Neural cell (in vitro differentiated cells): Measurements from ENCODE around the gene ZNHIT6.

Experiments
- EP300 ChIP-seq: fragments of 450-650 bp; conservative IDR thresholded peaks from 2 replicates; pipeline ENCODE4 v1.6.1; 2014; ENCODE audit warnings: antibody characterized with exemption, mild to moderate bottlenecking, moderate library complexity; ENCODE audit not compliant: poor library complexity, severe bottlenecking
- EZH2 ChIP-seq: fragments of 200-600, 300-800 bp; shearing (Covaris generic), sonication (generic); IDR thresholded peaks from 2 replicates; pipeline ENCODE4 v1.6.1; 2014; ENCODE audit warnings: antibody characterized with exemption, low read length, borderline replicate concordance, mild to moderate bottlenecking; ENCODE audit not compliant: insufficient read depth, poor library complexity, severe bottlenecking
- MXI1 ChIP-seq: fragments of 450-650 bp; conservative IDR thresholded peaks from 2 replicates; pipeline ENCODE4 v1.6.1; 2014; ENCODE audit warnings: antibody characterized with exemption, mild to moderate bottlenecking; ENCODE audit not compliant: poor library complexity, severe bottlenecking
- POLR2AphosphoS5 ChIP-seq: IDR thresholded peaks from 2 replicates; pipeline ENCODE4 v1.6.1; 2012
- RAD21 ChIP-seq: fragments of 450-650 bp; conservative IDR thresholded peaks from 2 replicates; pipeline ENCODE4 v1.6.1; 2014; ENCODE audit warnings: antibody characterized with exemption, mild to moderate bottlenecking, moderate library complexity
- SMC3 ChIP-seq: fragments of 450-650 bp; conservative IDR thresholded peaks from 2 replicates; pipeline ENCODE4 v1.6.1; 2014; ENCODE audit warnings: antibody characterized with exemption, mild to moderate bottlenecking, moderate library complexity; ENCODE audit not compliant: poor library complexity
- TAF1 ChIP-seq: IDR thresholded peaks from 2 replicates; pipeline ENCODE4 v1.6.1; 2012; ENCODE audit warnings: low read depth
- TF ChIP-seq, protein P1 (sequence below): fragments of 450-650 bp; IDR thresholded peaks from 2 replicates; pipeline ENCODE4 v1.5.1; 2014; ENCODE audit warnings: antibody characterized with exemption, mild to moderate bottlenecking, moderate library complexity; ENCODE audit not compliant: poor library complexity, severe bottlenecking
- TF ChIP-seq, protein P2 (sequence below): IDR thresholded peaks from 2 replicates; pipeline ENCODE4 v1.6.1; 2012; ENCODE audit warnings: borderline replicate concordance

GRCh38 chr1:85602571-85602970 lies 105.7 kb downstream of the ZNHIT6 start:
- TF ChIP-seq, protein P1, sequence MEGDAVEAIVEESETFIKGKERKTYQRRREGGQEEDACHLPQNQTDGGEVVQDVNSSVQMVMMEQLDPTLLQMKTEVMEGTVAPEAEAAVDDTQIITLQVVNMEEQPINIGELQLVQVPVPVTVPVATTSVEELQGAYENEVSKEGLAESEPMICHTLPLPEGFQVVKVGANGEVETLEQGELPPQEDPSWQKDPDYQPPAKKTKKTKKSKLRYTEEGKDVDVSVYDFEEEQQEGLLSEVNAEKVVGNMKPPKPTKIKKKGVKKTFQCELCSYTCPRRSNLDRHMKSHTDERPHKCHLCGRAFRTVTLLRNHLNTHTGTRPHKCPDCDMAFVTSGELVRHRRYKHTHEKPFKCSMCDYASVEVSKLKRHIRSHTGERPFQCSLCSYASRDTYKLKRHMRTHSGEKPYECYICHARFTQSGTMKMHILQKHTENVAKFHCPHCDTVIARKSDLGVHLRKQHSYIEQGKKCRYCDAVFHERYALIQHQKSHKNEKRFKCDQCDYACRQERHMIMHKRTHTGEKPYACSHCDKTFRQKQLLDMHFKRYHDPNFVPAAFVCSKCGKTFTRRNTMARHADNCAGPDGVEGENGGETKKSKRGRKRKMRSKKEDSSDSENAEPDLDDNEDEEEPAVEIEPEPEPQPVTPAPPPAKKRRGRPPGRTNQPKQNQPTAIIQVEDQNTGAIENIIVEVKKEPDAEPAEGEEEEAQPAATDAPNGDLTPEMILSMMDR = no peak
- TF ChIP-seq SMC3 = no peak
- TF ChIP-seq EZH2 = no peak
- no peak for TF ChIP-seq EP300
- TF ChIP-seq POLR2AphosphoS5 = no peak
- TF ChIP-seq MXI1 = no peak
- TF ChIP-seq, protein P2, sequence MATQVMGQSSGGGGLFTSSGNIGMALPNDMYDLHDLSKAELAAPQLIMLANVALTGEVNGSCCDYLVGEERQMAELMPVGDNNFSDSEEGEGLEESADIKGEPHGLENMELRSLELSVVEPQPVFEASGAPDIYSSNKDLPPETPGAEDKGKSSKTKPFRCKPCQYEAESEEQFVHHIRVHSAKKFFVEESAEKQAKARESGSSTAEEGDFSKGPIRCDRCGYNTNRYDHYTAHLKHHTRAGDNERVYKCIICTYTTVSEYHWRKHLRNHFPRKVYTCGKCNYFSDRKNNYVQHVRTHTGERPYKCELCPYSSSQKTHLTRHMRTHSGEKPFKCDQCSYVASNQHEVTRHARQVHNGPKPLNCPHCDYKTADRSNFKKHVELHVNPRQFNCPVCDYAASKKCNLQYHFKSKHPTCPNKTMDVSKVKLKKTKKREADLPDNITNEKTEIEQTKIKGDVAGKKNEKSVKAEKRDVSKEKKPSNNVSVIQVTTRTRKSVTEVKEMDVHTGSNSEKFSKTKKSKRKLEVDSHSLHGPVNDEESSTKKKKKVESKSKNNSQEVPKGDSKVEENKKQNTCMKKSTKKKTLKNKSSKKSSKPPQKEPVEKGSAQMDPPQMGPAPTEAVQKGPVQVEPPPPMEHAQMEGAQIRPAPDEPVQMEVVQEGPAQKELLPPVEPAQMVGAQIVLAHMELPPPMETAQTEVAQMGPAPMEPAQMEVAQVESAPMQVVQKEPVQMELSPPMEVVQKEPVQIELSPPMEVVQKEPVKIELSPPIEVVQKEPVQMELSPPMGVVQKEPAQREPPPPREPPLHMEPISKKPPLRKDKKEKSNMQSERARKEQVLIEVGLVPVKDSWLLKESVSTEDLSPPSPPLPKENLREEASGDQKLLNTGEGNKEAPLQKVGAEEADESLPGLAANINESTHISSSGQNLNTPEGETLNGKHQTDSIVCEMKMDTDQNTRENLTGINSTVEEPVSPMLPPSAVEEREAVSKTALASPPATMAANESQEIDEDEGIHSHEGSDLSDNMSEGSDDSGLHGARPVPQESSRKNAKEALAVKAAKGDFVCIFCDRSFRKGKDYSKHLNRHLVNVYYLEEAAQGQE = no peak
- no peak for TF ChIP-seq TAF1
- TF ChIP-seq RAD21 = no peak
